Measurements from ENCODE around the gene RALBP1. TPM values are rescaled to one million over a fixed set of nuclear protein-coding genes. Genes with fewer than 3 reads are reported as not detected.

RALBP1 gene
- total RNA-seq, 1 donor from 2014 or later, result 38.9 TPM

DNA sequence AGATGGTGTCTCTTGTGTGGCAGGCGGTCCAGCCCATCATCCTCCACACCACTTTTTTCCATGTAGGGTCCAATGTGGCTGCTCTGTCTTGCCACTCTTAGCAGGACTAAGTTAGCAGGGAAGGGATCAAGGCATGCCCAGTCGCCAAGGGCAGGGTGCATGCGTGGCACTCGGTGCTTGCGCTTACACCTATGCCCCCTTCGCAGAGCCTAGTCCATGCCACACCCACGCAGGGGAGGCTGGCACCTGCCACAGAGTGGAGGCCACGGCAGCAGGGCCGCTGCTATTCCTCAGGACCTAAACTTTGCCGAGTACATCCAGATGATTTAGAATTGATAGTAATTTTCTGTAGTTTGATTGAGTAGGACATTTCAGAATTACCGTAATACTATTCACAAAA lies 59.5 kb downstream of the RALBP1 start:
- no peaks in the 10 kb centered on the region for H3K27me3 Mint-ChIP-seq
- peaks cover 41% of the 10 kb centered on the region for H3K36me3 Mint-ChIP-seq (ENCODE audit: low read depth)
- intact Hi-C loops (cut with micrococcal nuclease), result no loop called here
- H3K9me3 Mint-ChIP-seq, result no peaks in the 10 kb centered on the region
- H3K27ac Mint-ChIP-seq, result no peak overlapping the region
- no peak for DNase-seq
- H3K4me3 Mint-ChIP-seq, result no peak overlapping the region
- peaks cover 4% of the 10 kb centered on the region for H3K4me1 Mint-ChIP-seq

- intact Hi-C loops (cut with micrococcal nuclease), result no loop called here
- Mint-ChIP-seq H3K27ac (no peak overlapping the region), H3K4me3 (no peak overlapping the region), H3K36me3 (ENCODE audit: low read depth) (peaks cover 36% of the 10 kb centered on the region), H3K27me3 (no peaks in the 10 kb centered on the region), H3K9me3 (no peaks in the 10 kb centered on the region), H3K4me1 (peaks cover 2% of the 10 kb centered on the region)
- DNase-seq, result no peak
Observed at GRCh38 chr18:9535430-9535991, 60.2 kb downstream of the RALBP1 start.

DNA sequence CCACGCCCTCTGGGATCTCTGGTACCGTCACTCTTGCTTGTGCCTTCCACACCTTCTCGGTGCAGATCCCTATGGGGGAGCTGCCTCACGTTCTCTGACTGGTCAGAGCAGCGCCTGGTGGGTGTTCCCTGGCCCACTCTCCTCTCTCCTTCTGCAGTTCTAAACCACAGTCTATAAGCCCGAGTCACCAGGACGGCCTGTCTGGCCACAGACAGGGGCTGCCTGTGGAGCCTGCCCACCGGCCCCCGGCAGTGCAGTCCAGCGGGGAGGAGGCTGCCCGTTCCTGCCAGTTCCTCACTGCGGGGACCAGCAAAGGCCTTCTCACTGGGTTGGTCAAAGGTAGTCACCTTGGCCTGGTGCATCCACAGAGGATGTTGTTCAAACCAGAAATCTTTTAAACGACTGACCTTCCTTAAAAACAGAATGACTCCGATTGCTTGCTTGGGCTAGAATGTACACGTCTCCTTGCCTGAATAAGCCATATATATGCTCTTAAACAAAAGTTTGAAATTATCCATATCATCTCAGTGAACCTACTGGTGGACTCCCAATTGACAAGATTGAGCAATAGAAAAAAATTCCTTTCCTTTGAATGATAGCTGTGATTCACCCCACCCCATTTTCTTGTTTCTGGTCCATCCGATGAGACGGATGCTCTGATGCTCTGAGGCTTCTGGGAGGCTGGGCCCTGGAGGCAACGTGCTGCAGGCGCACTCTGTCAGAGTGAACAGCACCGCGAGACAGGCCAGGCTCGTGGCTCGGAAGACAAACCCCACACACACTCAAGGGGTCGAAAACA lies 61.2 kb downstream of the RALBP1 start:
- no peak overlapping the region for H3K27ac Mint-ChIP-seq
- no peaks in the 10 kb centered on the region for H3K9me3 Mint-ChIP-seq
- no peak for DNase-seq
- intact Hi-C loops (cut with micrococcal nuclease), result no loop called here
- H3K27me3 Mint-ChIP-seq, result no peaks in the 10 kb centered on the region
- H3K4me3 Mint-ChIP-seq, result no peak overlapping the region
- H3K4me1 Mint-ChIP-seq, result no peaks in the 10 kb centered on the region
- H3K36me3 Mint-ChIP-seq (ENCODE audit: low read depth), result peaks cover 29% of the 10 kb centered on the region

GRCh38 chr18:9537677-9538076 lies 62.4 kb downstream of the RALBP1 start:
- DNase-seq, result no peak
- Mint-ChIP-seq H3K4me1 (no peaks in the 10 kb centered on the region), H3K27me3 (no peaks in the 10 kb centered on the region), H3K27ac (no peak overlapping the region), H3K4me3 (no peak overlapping the region), H3K9me3 (no peaks in the 10 kb centered on the region), H3K36me3 (ENCODE audit: low read depth) (peaks cover 27% of the 10 kb centered on the region)
- intact Hi-C loops (cut with micrococcal nuclease), result no loop called here

GRCh38 chr18:9539283-9539682 lies 64.0 kb downstream of the RALBP1 start:
- no peak for DNase-seq
- no peaks in the 10 kb centered on the region for H3K4me1 Mint-ChIP-seq
- no peaks in the 10 kb centered on the region for H3K9me3 Mint-ChIP-seq
- H3K27ac Mint-ChIP-seq, result no peak overlapping the region
- H3K27me3 Mint-ChIP-seq, result no peaks in the 10 kb centered on the region
- no peak overlapping the region for H3K4me3 Mint-ChIP-seq
- H3K36me3 Mint-ChIP-seq (ENCODE audit: low read depth), result peaks cover 17% of the 10 kb centered on the region
- intact Hi-C loops (cut with micrococcal nuclease), result no loop called here

DNA sequence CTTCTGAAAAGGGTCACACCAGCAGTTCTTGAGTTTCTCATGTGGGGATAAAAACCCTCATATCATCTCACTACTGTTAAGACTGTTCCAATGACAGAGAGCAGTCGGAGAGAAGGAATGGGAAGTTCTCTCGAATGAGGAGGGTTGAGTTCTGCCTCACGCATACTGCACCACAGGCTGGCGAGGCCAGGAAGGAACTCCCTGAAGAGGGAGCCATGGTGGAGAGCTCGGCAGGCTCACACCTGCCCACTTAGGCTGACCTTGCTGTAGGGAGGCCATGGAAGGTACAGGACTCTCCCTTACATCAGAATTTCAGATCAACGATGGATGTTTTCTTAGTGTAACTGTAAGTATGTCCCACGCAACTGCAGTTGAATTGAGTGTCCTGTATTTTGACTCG lies 64.6 kb downstream of the RALBP1 start:
- intact Hi-C loops (cut with micrococcal nuclease), result no loop called here
- no peaks in the 10 kb centered on the region for H3K27me3 Mint-ChIP-seq
- H3K9me3 Mint-ChIP-seq, result no peaks in the 10 kb centered on the region
- peaks cover 18% of the 10 kb centered on the region for H3K36me3 Mint-ChIP-seq (ENCODE audit: low read depth)
- no peak overlapping the region for H3K27ac Mint-ChIP-seq
- no peaks in the 10 kb centered on the region for H3K4me1 Mint-ChIP-seq
- H3K4me3 Mint-ChIP-seq, result no peak overlapping the region
- DNase-seq, result no peak

DNA sequence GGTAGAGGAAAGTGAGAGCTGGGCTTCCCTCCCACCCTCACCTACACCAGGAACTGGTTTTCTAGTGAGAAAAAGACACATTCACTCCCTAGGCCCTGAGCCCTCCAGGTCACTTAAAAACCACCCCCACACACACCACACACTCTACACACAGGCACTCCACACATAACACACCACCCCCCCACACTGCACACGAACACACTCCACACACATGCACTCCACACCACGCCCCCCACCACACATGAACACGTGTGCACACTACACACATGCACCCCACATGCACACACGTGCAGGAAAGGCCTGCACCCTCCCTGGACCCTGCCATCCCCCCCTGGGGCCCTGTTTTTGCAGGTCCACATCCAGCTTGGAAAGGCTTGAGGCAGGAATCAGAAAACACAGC lies 67.6 kb downstream of the RALBP1 start:
- H3K4me1 Mint-ChIP-seq, result no peaks in the 10 kb centered on the region
- H3K9me3 Mint-ChIP-seq, result no peaks in the 10 kb centered on the region
- peaks cover 13% of the 10 kb centered on the region for H3K36me3 Mint-ChIP-seq (ENCODE audit: low read depth)
- no peak overlapping the region for H3K27ac Mint-ChIP-seq
- intact Hi-C loops (cut with micrococcal nuclease), result no loop called here
- no peaks in the 10 kb centered on the region for H3K27me3 Mint-ChIP-seq
- no peak for DNase-seq
- H3K4me3 Mint-ChIP-seq, result no peak overlapping the region

- Mint-ChIP-seq H3K9me3 (no peaks in the 10 kb centered on the region), H3K4me3 (no peak overlapping the region), H3K36me3 (ENCODE audit: low read depth) (peaks cover 27% of the 10 kb centered on the region), H3K27ac (no peak overlapping the region), H3K4me1 (no peaks in the 10 kb centered on the region), H3K27me3 (no peaks in the 10 kb centered on the region)
- intact Hi-C loops (cut with micrococcal nuclease), result no loop called here
- no peak for DNase-seq
Observed at GRCh38 chr18:9545029-9545428, 69.7 kb downstream of the RALBP1 start.

- Mint-ChIP-seq H3K4me3 (no peak overlapping the region), H3K4me1 (no peaks in the 10 kb centered on the region), H3K36me3 (ENCODE audit: low read depth) (peaks cover 33% of the 10 kb centered on the region), H3K27me3 (no peaks in the 10 kb centered on the region), H3K9me3 (no peaks in the 10 kb centered on the region), H3K27ac (no peak overlapping the region)
- intact Hi-C loops (cut with micrococcal nuclease), result no loop called here
- DNase-seq, result no peak
Observed at GRCh38 chr18:9546468-9546867, 71.2 kb downstream of the RALBP1 start.

- H3K27ac Mint-ChIP-seq, result no peak overlapping the region
- H3K36me3 Mint-ChIP-seq (ENCODE audit: low read depth), result peaks cover 41% of the 10 kb centered on the region
Observed at GRCh38 chr18:9547782-9548181, 72.5 kb downstream of the RALBP1 start.

GRCh38 chr18:9549405-9549804 lies 74.1 kb downstream of the RALBP1 start:
- Mint-ChIP-seq H3K36me3 (ENCODE audit: low read depth) (peaks cover 51% of the 10 kb centered on the region), H3K4me1 (no peaks in the 10 kb centered on the region), H3K27ac (no peak overlapping the region), H3K27me3 (no peaks in the 10 kb centered on the region), H3K4me3 (no peak overlapping the region), H3K9me3 (peaks cover 4% of the 10 kb centered on the region)
- intact Hi-C loops (cut with micrococcal nuclease), result no loop called here
- DNase-seq, result no peak

More at GRCh38 chr18:9547782-9548181, 72.5 kb downstream of the RALBP1 start:
- intact Hi-C loops (cut with micrococcal nuclease), result no loop called here
- no peaks in the 10 kb centered on the region for H3K4me1 Mint-ChIP-seq
- no peak overlapping the region for H3K4me3 Mint-ChIP-seq
- peaks cover 2% of the 10 kb centered on the region for H3K9me3 Mint-ChIP-seq
- no peaks in the 10 kb centered on the region for H3K27me3 Mint-ChIP-seq
- DNase-seq, result no peak

GRCh38 chr18:9550429-9550828 lies 75.1 kb downstream of the RALBP1 start:
- DNase-seq, result no peak
- H3K27ac Mint-ChIP-seq, result no peak overlapping the region
- H3K4me1 Mint-ChIP-seq, result peaks cover 1% of the 10 kb centered on the region
- intact Hi-C loops (cut with micrococcal nuclease), result no loop called here
- H3K4me3 Mint-ChIP-seq, result no peak overlapping the region
- H3K27me3 Mint-ChIP-seq, result no peaks in the 10 kb centered on the region
- H3K36me3 Mint-ChIP-seq (ENCODE audit: low read depth), result peaks cover 56% of the 10 kb centered on the region
- H3K9me3 Mint-ChIP-seq, result peaks cover 4% of the 10 kb centered on the region

GRCh38 chr18:9552191-9552590 lies 76.9 kb downstream of the RALBP1 start:
- Mint-ChIP-seq H3K27me3 (no peaks in the 10 kb centered on the region), H3K4me3 (no peak overlapping the region), H3K36me3 (ENCODE audit: low read depth) (peaks cover 60% of the 10 kb centered on the region), H3K9me3 (peaks cover 4% of the 10 kb centered on the region), H3K4me1 (peaks cover 1% of the 10 kb centered on the region), H3K27ac (no peak overlapping the region)
- intact Hi-C loops (cut with micrococcal nuclease), result no loop called here
- DNase-seq, result no peak

GRCh38 chr18:9552616-9553015 lies 77.3 kb downstream of the RALBP1 start:
- peaks cover 4% of the 10 kb centered on the region for H3K9me3 Mint-ChIP-seq
- peaks cover 58% of the 10 kb centered on the region for H3K36me3 Mint-ChIP-seq (ENCODE audit: low read depth)

More at GRCh38 chr18:9552616-9553015, 77.3 kb downstream of the RALBP1 start:
- no peaks in the 10 kb centered on the region for H3K27me3 Mint-ChIP-seq
- H3K27ac Mint-ChIP-seq, result no peak overlapping the region
- intact Hi-C loops (cut with micrococcal nuclease), result no loop called here
- H3K4me1 Mint-ChIP-seq, result peaks cover 1% of the 10 kb centered on the region
- DNase-seq, result no peak
- H3K4me3 Mint-ChIP-seq, result no peak overlapping the region

All from activated CD4-positive, alpha-beta T cell treated with anti-CD3 and anti-CD28 coated beads, Interleukin-2, amount 10 ng/mL, durations not matched to agents 24 days and 14 days (primary cell).